Ramos (cell line): ENCODE measurements around the gene PPP1R8.

Experiments
- in situ Hi-C: fragments of 300-500 bp; cut with MboI; formaldehyde crosslinking; loops from one replicate; pipeline ENCODE4 v1.14.3; 2022; ENCODE audit warnings: low sequenced_read_pairs; ENCODE audit not compliant: unreplicated experiment

Gene PPP1R8

GRCh38 chr1:27886744-27887143 lies 56.2 kb downstream of the PPP1R8 start:
- in situ Hi-C loops: no loop called here

GRCh38 chr1:27887215-27888021 lies 56.8 kb downstream of the PPP1R8 start:
- in situ Hi-C loops: no loop called here

GRCh38 chr1:27889506-27889905 lies 58.9 kb downstream of the PPP1R8 start:
- in situ Hi-C loops: no loop called here

GRCh38 chr1:27891196-27891889 lies 60.8 kb downstream of the PPP1R8 start:
- in situ Hi-C loops: no loop called here

DNA sequence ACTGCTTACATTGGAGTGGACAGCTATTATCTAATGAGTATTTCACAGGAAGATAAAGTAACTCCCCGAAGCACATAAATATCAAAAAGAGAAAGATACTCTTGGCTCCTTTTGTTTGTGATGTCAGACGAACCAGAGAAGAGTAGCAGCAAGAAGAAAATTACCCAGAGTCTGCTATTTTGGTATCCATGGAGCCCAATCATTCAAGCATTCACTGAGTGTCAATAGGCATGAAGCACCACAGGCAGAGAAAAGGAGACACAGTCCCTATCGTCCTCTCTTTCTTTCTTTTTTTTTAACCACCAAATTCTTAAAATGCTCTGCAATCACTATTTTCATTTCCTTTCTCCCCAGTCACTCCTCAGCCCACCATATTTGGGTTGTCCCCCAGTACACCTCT lies 63.9 kb downstream of the PPP1R8 start:
- in situ Hi-C loops: no loop called here
